Keratinocyte (primary cell): ENCODE data around the gene MRTFA. TPM values are rescaled to one million over a fixed set of nuclear protein-coding genes. Genes with fewer than 3 reads are reported as not detected.

ENCODE experiments used
- DNase-seq: peaks from one replicate; pipeline ENCODE4 v3.0.0-alpha.2; 2011; ENCODE audit warnings: low read depth, missing footprints, low spot score
- FAIRE-seq: peaks from 2 replicates; lab custom pipeline; 2011; peaks lifted over from hg19 to GRCh38; lab: Jason Lieb, UNC
- H2AFZ ChIP-seq: 2 replicates; pipeline ENCODE4 v1.6.0; 2012; ENCODE audit warnings: low read length, control low read depth, inconsistent platforms; ENCODE audit not compliant: control insufficient read depth
- H3K27ac ChIP-seq: 2 replicates; pipeline ENCODE4 v1.5.1; 2011; ENCODE audit warnings: low read length; ENCODE audit not compliant: control insufficient read depth, insufficient read depth
- H3K27me3 ChIP-seq: 3 replicates; pipeline ENCODE4 v1.6.0; 2011; ENCODE audit warnings: low read length; ENCODE audit not compliant: control insufficient read depth, insufficient read depth; ENCODE audit errors: extremely low read depth
- H3K36me3 ChIP-seq, 2 experiments: 2 replicates in 1 of 2; 3 replicates in 1 of 2; pipeline ENCODE4 v1.5.1; 2011; ENCODE audit warnings: low read length in 2 of 2, mild to moderate bottlenecking in 1 of 2; ENCODE audit not compliant: control insufficient read depth in 2 of 2, insufficient read depth in 2 of 2; ENCODE audit errors: extremely low read depth in 1 of 2
- H3K4me1 ChIP-seq: 3 replicates; pipeline ENCODE4 v1.5.1; 2011; ENCODE audit warnings: low read length; ENCODE audit not compliant: control insufficient read depth, insufficient read depth; ENCODE audit errors: extremely low read depth
- H3K4me2 ChIP-seq: 3 replicates; pipeline ENCODE4 v1.6.0; 2011; ENCODE audit warnings: low read depth, low read length; ENCODE audit not compliant: control insufficient read depth, insufficient read depth; ENCODE audit errors: extremely low read depth
- H3K4me3 ChIP-seq, 3 experiments: fragments of 200-600 bp in 1 of 3; sonication (generic) in 1 of 3; 2 replicates in 2 of 3; 3 replicates in 1 of 3; pipeline ENCODE4 v1.5.1; 2011 to 2016; ENCODE audit warnings: low read length in 3 of 3, mild to moderate bottlenecking in 3 of 3, control low read depth in 2 of 3, inconsistent platforms in 1 of 3, low read depth in 1 of 3, mixed read lengths in 1 of 3, mixed run types in 1 of 3, moderate library complexity in 1 of 3; ENCODE audit not compliant: control insufficient read depth in 2 of 3, insufficient read depth in 2 of 3; ENCODE audit errors: extremely low read depth in 1 of 3
- H3K79me2 ChIP-seq: 2 replicates; pipeline ENCODE4 v1.6.0; 2012; ENCODE audit warnings: low read length; ENCODE audit not compliant: control insufficient read depth, insufficient read depth
- H3K9ac ChIP-seq: 3 replicates; pipeline ENCODE4 v1.6.0; 2011; ENCODE audit warnings: low read length; ENCODE audit not compliant: control insufficient read depth, insufficient read depth; ENCODE audit errors: extremely low read depth
- H3K9me1 ChIP-seq: 3 replicates; pipeline ENCODE4 v1.6.0; 2011; ENCODE audit warnings: low read length; ENCODE audit not compliant: control insufficient read depth, insufficient read depth; ENCODE audit errors: extremely low read depth
- H3K9me3 ChIP-seq: 2 replicates; pipeline ENCODE4 v1.5.1; 2012; ENCODE audit warnings: low read depth, low read length; ENCODE audit not compliant: control insufficient read depth
- H4K20me1 ChIP-seq: 3 replicates; pipeline ENCODE4 v1.6.0; 2011; ENCODE audit warnings: low read length; ENCODE audit not compliant: control insufficient read depth, insufficient read depth; ENCODE audit errors: extremely low read depth
- EZH2 ChIP-seq: IDR thresholded peaks from one replicate; pipeline ENCODE4 v1.6.1; 2012; ENCODE audit warnings: inconsistent platforms, mild to moderate bottlenecking, low read length, moderate library complexity
- dilution Hi-C: fragments of 300-500 bp; cut with MboI; formaldehyde crosslinking; loops from one replicate; pipeline ENCODE4 v1.7.0; 2020; ENCODE audit warnings: low sequenced_read_pairs; ENCODE audit not compliant: extremely low pct_ligation_motif_present
- polyA plus RNA-seq, 5 experiments: library from polyadenylated mRNA; depleted of rRNA in 3 of 5; stranded (reverse) in 3 of 5; stranded (forward) in 1 of 5; unstranded in 1 of 5; fragments of >200 nt; gene quantifications; 1 replicate in 1 of 5; 2 replicates in 3 of 5; 3 replicates in 1 of 5; pipeline versions ENCODE4 v1.2.1 to v1.2.3, GENCODE V29; 2011 to 2012; ENCODE audit warnings: missing spikeins in 2 of 5, low read depth in 1 of 5, low replicate concordance in 1 of 5
- TF ChIP-seq, protein P1 (sequence below), 3 experiments: IDR thresholded peaks in 1 of 3; conservative IDR thresholded peaks in 1 of 3; optimal IDR thresholded peaks in 1 of 3; 2 replicates in 2 of 3; 3 replicates in 1 of 3; pipeline versions ENCODE3 to v1.5.1; 2011; ENCODE audit warnings: low read length in 3 of 3, mild to moderate bottlenecking in 3 of 3, moderate library complexity in 2 of 3, control low read depth in 1 of 3, inconsistent platforms in 1 of 3; ENCODE audit not compliant: insufficient read depth in 2 of 3; ENCODE audit errors: extremely low read depth in 1 of 3

MRTFA gene
- polyA plus RNA-seq, 1 donor (not counting 4 experiments of a cell fraction or from before 2014, with no cell fraction given) = 6.5 TPM

- Histone ChIP-seq H3K9me1 (no peaks in the 10 kb centered on the region), H3K79me2 (peaks cover 3% of the 10 kb centered on the region), H3K27me3 (no peaks in the 10 kb centered on the region), H4K20me1 (no peaks in the 10 kb centered on the region), H3K9me3 (no peaks in the 10 kb centered on the region), H2AFZ (no peak overlapping the region), H3K4me2 (no peak overlapping the region), H3K4me3 (no peak overlapping the region), H3K4me1 (peaks cover 13% of the 10 kb centered on the region), H3K27ac (no peak overlapping the region), H3K36me3 (peaks cover 25 to 28% of the 10 kb centered on the region in 2 experiments), H3K9ac (no peak overlapping the region)
- dilution Hi-C loops = no loop called here
- TF ChIP-seq, protein P1, sequence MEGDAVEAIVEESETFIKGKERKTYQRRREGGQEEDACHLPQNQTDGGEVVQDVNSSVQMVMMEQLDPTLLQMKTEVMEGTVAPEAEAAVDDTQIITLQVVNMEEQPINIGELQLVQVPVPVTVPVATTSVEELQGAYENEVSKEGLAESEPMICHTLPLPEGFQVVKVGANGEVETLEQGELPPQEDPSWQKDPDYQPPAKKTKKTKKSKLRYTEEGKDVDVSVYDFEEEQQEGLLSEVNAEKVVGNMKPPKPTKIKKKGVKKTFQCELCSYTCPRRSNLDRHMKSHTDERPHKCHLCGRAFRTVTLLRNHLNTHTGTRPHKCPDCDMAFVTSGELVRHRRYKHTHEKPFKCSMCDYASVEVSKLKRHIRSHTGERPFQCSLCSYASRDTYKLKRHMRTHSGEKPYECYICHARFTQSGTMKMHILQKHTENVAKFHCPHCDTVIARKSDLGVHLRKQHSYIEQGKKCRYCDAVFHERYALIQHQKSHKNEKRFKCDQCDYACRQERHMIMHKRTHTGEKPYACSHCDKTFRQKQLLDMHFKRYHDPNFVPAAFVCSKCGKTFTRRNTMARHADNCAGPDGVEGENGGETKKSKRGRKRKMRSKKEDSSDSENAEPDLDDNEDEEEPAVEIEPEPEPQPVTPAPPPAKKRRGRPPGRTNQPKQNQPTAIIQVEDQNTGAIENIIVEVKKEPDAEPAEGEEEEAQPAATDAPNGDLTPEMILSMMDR (optimal IDR thresholded peaks at IDR 0.05 in 1 of 3, IDR thresholded peaks at IDR 0.05 in 1 of 3, conservative IDR thresholded peaks at IDR 0.05 in 1 of 3; ENCODE audit: extremely low read depth in 1 of 3, insufficient read depth in 2 of 3, low read length in 3 of 3) = no peak
- no peak for TF ChIP-seq EZH2
- DNase-seq (no peak), FAIRE-seq (no peak)
Measured at GRCh38 chr22:40401532-40401931, 235.0 kb downstream of the MRTFA start.

DNA sequence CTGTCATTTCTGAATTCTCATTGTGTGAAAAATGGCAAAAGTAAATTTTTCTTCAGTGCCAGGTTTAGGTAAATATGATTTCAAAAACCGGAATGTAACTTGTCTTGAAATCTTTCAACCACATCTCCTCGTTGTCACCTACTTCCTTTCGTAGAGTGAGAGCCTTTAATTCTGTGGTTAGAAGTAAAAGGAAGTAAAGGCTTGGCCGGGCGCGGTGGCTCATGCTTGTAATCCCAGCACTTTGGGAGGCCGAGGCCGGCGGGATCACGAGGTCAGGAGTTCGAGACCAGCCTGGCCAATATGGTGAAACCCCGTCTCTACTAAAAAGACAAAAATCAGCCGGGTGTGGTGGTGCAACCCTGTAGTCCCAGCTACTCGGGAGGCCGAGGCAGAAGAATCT is 236.4 kb downstream of the MRTFA start:
- TF ChIP-seq EZH2 = no peak
- TF ChIP-seq, protein P1 (optimal IDR thresholded peaks at IDR 0.05 in 1 of 3, IDR thresholded peaks at IDR 0.05 in 1 of 3, conservative IDR thresholded peaks at IDR 0.05 in 1 of 3; ENCODE audit: extremely low read depth in 1 of 3, insufficient read depth in 2 of 3, low read length in 3 of 3) = no peak
- Histone ChIP-seq H3K4me1 (peaks cover 14% of the 10 kb centered on the region), H3K9me3 (no peaks in the 10 kb centered on the region), H3K36me3 (peaks cover 20 to 29% of the 10 kb centered on the region in 2 experiments), H3K27ac (no peak overlapping the region), H3K4me2 (no peak overlapping the region), H3K9ac (no peak overlapping the region), H3K79me2 (peaks cover 3% of the 10 kb centered on the region), H4K20me1 (no peaks in the 10 kb centered on the region), H3K4me3 (no peak overlapping the region), H2AFZ (no peak overlapping the region), H3K27me3 (no peaks in the 10 kb centered on the region), H3K9me1 (no peaks in the 10 kb centered on the region)
- dilution Hi-C loops = no loop called here
- no peak for DNase-seq
- FAIRE-seq = no peak
